K562 (cell line): Measurements from ENCODE around the gene LSR. TPM values are rescaled to one million over a fixed set of nuclear protein-coding genes. Genes with fewer than 3 reads are reported as not detected.

Experiments used
- ATAC-seq: fragments of 200-7000 bp; cut with Tn5 transposase; 3 replicates; pipeline ENCODE4 v1.9.1; 2020; ENCODE audit warnings: moderate library complexity
- BruUV-seq: library from RNA; stranded (reverse); fragments of 400-500 nt; replicated peaks from 2 replicates; lab custom pipeline; 2021; lab: Mats Ljungman, UMichigan
- CTCF ChIA-PET: fragments of 300-600 bp; formaldehyde crosslinking; extraction: SDS; loops from one replicate; lab custom pipeline; 2021; ENCODE audit warnings: low intra/inter-chr PET ratio; lab: Yijun Ruan, JAX
- POLR2A ChIA-PET: fragments of 300-600, 350-650 bp; sonication (Branson Sonifier 250); formaldehyde crosslinking; extraction: SDS; loops from one replicate; lab custom pipeline; 2021; ENCODE audit warnings: antibody characterized with exemption, inconsistent platforms; lab: Yijun Ruan, JAX
- DNase-seq, 4 experiments: peaks; one replicate each; pipeline versions ENCODE4 v3.0.0 to v3.0.0-alpha.2; 2011 to 2018; ENCODE audit warnings: low spot score in 3 of 4, mixed read lengths in 3 of 4; ENCODE audit errors: extremely low read depth in 1 of 4
- FAIRE-seq: peaks from 2 replicates; lab custom pipeline; 2011; peaks lifted over from hg19 to GRCh38; lab: Jason Lieb, UNC
- H2AFZ ChIP-seq: 2 replicates; pipeline ENCODE4 v1.6.0; 2011; ENCODE audit warnings: low read depth, low read length, control low read depth, inconsistent platforms
- H3K27ac ChIP-seq: fragments of 200-600 bp; 3 replicates; pipeline ENCODE4 v1.8.0; 2011; ENCODE audit warnings: low read depth, mild to moderate bottlenecking, control low read depth, inconsistent platforms, low read length, moderate library complexity, mixed read lengths; ENCODE audit errors: extremely low read depth
- H3K27me3 ChIP-seq, 2 experiments: fragments of 300-600 bp in 1 of 2; 2 replicates in 1 of 2; 3 replicates in 1 of 2; pipeline versions ENCODE4 v1.6.0 to v1.8.0; 2011; ENCODE audit warnings: inconsistent platforms in 2 of 2, low read length in 2 of 2, mild to moderate bottlenecking in 1 of 2, mixed read lengths in 1 of 2, moderate library complexity in 1 of 2; ENCODE audit not compliant: control insufficient read depth in 2 of 2, insufficient read depth in 2 of 2
- H3K36me3 ChIP-seq: fragments of 300-600 bp; 3 replicates; pipeline ENCODE4 v1.8.0; 2011; ENCODE audit warnings: mild to moderate bottlenecking, low read length, inconsistent platforms; ENCODE audit not compliant: control insufficient read depth, insufficient read depth
- H3K4me1 ChIP-seq, 2 experiments: fragments of 200-600 bp in 1 of 2; replicated peaks in 1 of 2; 2 replicates in 1 of 2; 3 replicates in 1 of 2; pipeline versions ENCODE4 v1.5.1 to v1.8.0; 2011; ENCODE audit warnings: inconsistent platforms in 2 of 2, low read length in 2 of 2, mild to moderate bottlenecking in 1 of 2, mixed read lengths in 1 of 2, moderate library complexity in 1 of 2; ENCODE audit not compliant: control insufficient read depth in 2 of 2, insufficient read depth in 2 of 2
- H3K4me2 ChIP-seq: 2 replicates; pipeline ENCODE4 v1.6.1; 2011; ENCODE audit warnings: low read length, control low read depth, inconsistent platforms, mixed read lengths; ENCODE audit not compliant: insufficient read depth
- H3K4me3 ChIP-seq: fragments of 200-600 bp; sonication (generic), shearing (Covaris generic); 2 replicates; pipeline ENCODE4 v1.5.1; 2016; ENCODE audit warnings: control low read depth, inconsistent platforms
- H3K79me2 ChIP-seq: fragments of 200-600 bp; 3 replicates; pipeline ENCODE4 v1.8.0; 2011; ENCODE audit warnings: low read length, inconsistent platforms; ENCODE audit not compliant: control insufficient read depth, insufficient read depth
- H3K9ac ChIP-seq, 2 experiments: 2 replicates each; pipeline versions ENCODE4 v1.6.0 to v1.6.1; 2011; ENCODE audit warnings: low read depth in 2 of 2, low read length in 2 of 2, control low read depth in 1 of 2, inconsistent platforms in 1 of 2, mild to moderate bottlenecking in 1 of 2, mixed read lengths in 1 of 2; ENCODE audit not compliant: insufficient read depth in 1 of 2
- H3K9me1 ChIP-seq: one replicate; pipeline ENCODE4 v1.6.0; 2011; ENCODE audit warnings: inconsistent platforms, mild to moderate bottlenecking, low read length, moderate library complexity; ENCODE audit not compliant: control insufficient read depth, insufficient read depth
- H3K9me3 ChIP-seq: replicated peaks from 2 replicates; pipeline ENCODE4 v1.5.1; 2011; ENCODE audit warnings: low read depth, low read length, inconsistent platforms; ENCODE audit not compliant: control insufficient read depth, insufficient read depth
- H4K20me1 ChIP-seq: replicated peaks from 2 replicates; pipeline ENCODE4 v1.6.1; 2011; ENCODE audit warnings: low read length, inconsistent platforms, mixed read lengths; ENCODE audit not compliant: control insufficient read depth, insufficient read depth
- ADNP ChIP-seq: fragments of 200-800 bp; sonication (Bioruptor generic); IDR thresholded peaks from 2 replicates; pipeline ENCODE4 v1.6.1; 2016; ENCODE audit warnings: missing genetic modification characterization, missing compliant biosample characterization
- CBX1 ChIP-seq: sonication (generic); IDR thresholded peaks from 2 replicates; pipeline ENCODE4 v1.6.1; 2016; ENCODE audit warnings: antibody characterized with exemption, low read depth, mild to moderate bottlenecking
- ELF2 ChIP-seq: fragments of 250-450 bp; sonication (Bioruptor Pico); IDR thresholded peaks from 2 replicates; pipeline ENCODE4 v1.5.0; 2021; ENCODE audit warnings: mild to moderate bottlenecking
- EP300 ChIP-seq: IDR thresholded peaks from 2 replicates; pipeline ENCODE4 v1.6.1; 2012; ENCODE audit warnings: low read length, improper control_type of control experiment
- FOXM1 ChIP-seq, 2 experiments: fragments of 450-650 bp in 1 of 2; sonication (generic) in 1 of 2; formaldehyde crosslinking in 1 of 2; IDR thresholded peaks; 2 replicates each; pipeline versions ENCODE4 v1.6.1 to v1.9.0; 2017 to 2022; ENCODE audit warnings: low read depth in 2 of 2, mild to moderate bottlenecking in 2 of 2, missing genetic modification reagents in 1 of 2, moderate library complexity in 1 of 2
- HDAC6 ChIP-seq: IDR thresholded peaks from 2 replicates; pipeline ENCODE4 v1.6.1; 2012; ENCODE audit warnings: low read depth, mild to moderate bottlenecking, control low read depth, inconsistent platforms, low read length, moderate library complexity
- ZBTB43 ChIP-seq: sonication (generic); formaldehyde crosslinking; IDR thresholded peaks from 2 replicates; pipeline ENCODE4 v1.8.0; 2023; ENCODE audit warnings: mild to moderate bottlenecking, missing genetic modification reagents
- ZNF24 ChIP-seq: fragments of 450-650 bp; IDR thresholded peaks from 2 replicates; pipeline ENCODE4 v1.6.1; 2016
- ZNF57 ChIP-seq: fragments of 450-650 bp; formaldehyde crosslinking; IDR thresholded peaks from 2 replicates; pipeline ENCODE4 v1.4.0; 2020; ENCODE audit warnings: mild to moderate bottlenecking, moderate library complexity
- ZNF778 ChIP-seq: fragments of 450-650 bp; formaldehyde crosslinking; IDR thresholded peaks from 2 replicates; pipeline ENCODE4 v1.4.0; 2020; ENCODE audit warnings: mild to moderate bottlenecking, moderate library complexity
- WGBS: fragments of 100-300 bp; shearing (Covaris generic); methylation state at CpG from one replicate; pipeline ENCODE4 v1.1.6; 2016; ENCODE audit warnings: low coverage, mixed read lengths; ENCODE audit not compliant: insufficient coverage; ENCODE audit errors: missing lambda C conversion rate; 5-methylcytosine and 5-hydroxymethylcytosine counted together
- in situ Hi-C: fragments of 300-500 bp; cut with MboI; formaldehyde crosslinking; loops from 4 replicates; pipeline ENCODE4 v1.15.0; 2018; ENCODE audit warnings: inconsistent platforms, mixed read lengths
- intact Hi-C: fragments of 100-400 bp; cut with micrococcal nuclease; formaldehyde crosslinking; loops from 2 replicates; pipeline ENCODE4 v1.14.2; 2022
- polyA plus RNA-seq, 8 experiments: library from polyadenylated mRNA; depleted of rRNA in 4 of 8; stranded (reverse) in 5 of 8; unstranded in 3 of 8; fragments of >200 nt; fragmentation: Nextera tagmentation in 2 of 8; fragmentation: Illumina TruSeq in 1 of 8; extraction: Ambion mirVana in 2 of 8; extraction: Trizol in 1 of 8; gene quantifications; 2 replicates each; pipeline versions ENCODE4 v1.2.1 to v1.2.3, GENCODE V29; 2011 to 2014; ENCODE audit warnings: inconsistent platforms in 1 of 8, missing spikeins in 1 of 8
- total RNA-seq, 7 experiments: library from RNA; depleted of rRNA in 6 of 7; stranded (reverse); fragments of >200 nt in 6 of 7; fragmentation: Illumina TruSeq in 2 of 7; extraction: Trizol in 2 of 7; gene quantifications; 2 replicates each; pipeline versions ENCODE4 v1.2.1 to v1.2.3, GENCODE V29; 2011 to 2021; ENCODE audit warnings: low replicate concordance in 1 of 7
- TF ChIP-seq, protein P1 (sequence below), 2 experiments: IDR thresholded peaks in 1 of 2; conservative IDR thresholded peaks in 1 of 2; 2 replicates each; pipeline ENCODE4 v1.6.1; 2016; ENCODE audit warnings: low read depth in 2 of 2, mild to moderate bottlenecking in 1 of 2, missing compliant biosample characterization in 1 of 2, missing genetic modification characterization in 1 of 2, moderate library complexity in 1 of 2
- TF ChIP-seq, protein P2 (sequence below): sonication (generic); formaldehyde crosslinking; IDR thresholded peaks from 2 replicates; pipeline ENCODE4 v1.8.1; 2023; ENCODE audit warnings: mild to moderate bottlenecking, missing genetic modification reagents
- TF ChIP-seq, protein P3 (sequence below): fragments of 450-650 bp; formaldehyde crosslinking; IDR thresholded peaks from 2 replicates; pipeline ENCODE4 v1.4.0; 2020; ENCODE audit warnings: mild to moderate bottlenecking, moderate library complexity

Gene LSR
- total and polyA plus RNA-seq, 9 of the 15 experiments (the other 6 are each of a cell fraction or from before 2014, with no cell fraction given) = 0.44 to 87.9 (median 28.0) TPM

DNA sequence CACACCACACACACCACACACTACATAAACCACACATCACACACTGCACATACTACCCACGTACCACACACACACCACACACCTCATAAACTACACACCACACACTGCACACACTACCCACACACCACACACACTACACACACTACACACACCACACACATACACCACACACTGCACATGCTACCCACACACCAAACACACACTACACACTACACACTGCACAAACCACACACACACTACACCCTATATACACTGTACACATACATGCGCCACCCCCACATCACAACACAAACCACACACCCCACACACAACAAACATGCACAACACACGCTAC, 48.7 kb downstream of the LSR start:
- TF ChIP-seq FOXM1 (IDR thresholded peaks at IDR 0.05; ENCODE audit: low read depth) (no peak), FOXM1 (CRISPR knock-in tag; IDR thresholded peaks at IDR 0.05; ENCODE audit: low read depth) (no peak), CBX1 (peak; percentile 65), ZNF57 (CRISPR knock-in tag) (no peak), ELF2 (CRISPR knock-in tag) (no peak), ZNF778 (CRISPR knock-in tag) (no peak), EP300 (no peak), ZNF24 (no peak), HDAC6 (0 out of 2 replicates have a peak, but pooled peaks have one; percentile 2), ADNP (tag) (peak; percentile 66; the same call in 1 of the 2 replicates), ZBTB43 (CRISPR knock-in tag) (no peak)
- TF ChIP-seq, protein P1, sequence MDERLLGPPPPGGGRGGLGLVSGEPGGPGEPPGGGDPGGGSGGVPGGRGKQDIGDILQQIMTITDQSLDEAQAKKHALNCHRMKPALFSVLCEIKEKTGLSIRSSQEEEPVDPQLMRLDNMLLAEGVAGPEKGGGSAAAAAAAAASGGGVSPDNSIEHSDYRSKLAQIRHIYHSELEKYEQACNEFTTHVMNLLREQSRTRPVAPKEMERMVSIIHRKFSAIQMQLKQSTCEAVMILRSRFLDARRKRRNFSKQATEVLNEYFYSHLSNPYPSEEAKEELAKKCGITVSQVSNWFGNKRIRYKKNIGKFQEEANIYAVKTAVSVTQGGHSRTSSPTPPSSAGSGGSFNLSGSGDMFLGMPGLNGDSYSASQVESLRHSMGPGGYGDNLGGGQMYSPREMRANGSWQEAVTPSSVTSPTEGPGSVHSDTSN (CRISPR knock-in tag; IDR thresholded peaks at IDR 0.05; ENCODE audit: low read depth) = no peak
- TF ChIP-seq, protein P1 (tag; conservative IDR thresholded peaks at IDR 0.05; ENCODE audit: low read depth) = no peak
- TF ChIP-seq, protein P2, sequence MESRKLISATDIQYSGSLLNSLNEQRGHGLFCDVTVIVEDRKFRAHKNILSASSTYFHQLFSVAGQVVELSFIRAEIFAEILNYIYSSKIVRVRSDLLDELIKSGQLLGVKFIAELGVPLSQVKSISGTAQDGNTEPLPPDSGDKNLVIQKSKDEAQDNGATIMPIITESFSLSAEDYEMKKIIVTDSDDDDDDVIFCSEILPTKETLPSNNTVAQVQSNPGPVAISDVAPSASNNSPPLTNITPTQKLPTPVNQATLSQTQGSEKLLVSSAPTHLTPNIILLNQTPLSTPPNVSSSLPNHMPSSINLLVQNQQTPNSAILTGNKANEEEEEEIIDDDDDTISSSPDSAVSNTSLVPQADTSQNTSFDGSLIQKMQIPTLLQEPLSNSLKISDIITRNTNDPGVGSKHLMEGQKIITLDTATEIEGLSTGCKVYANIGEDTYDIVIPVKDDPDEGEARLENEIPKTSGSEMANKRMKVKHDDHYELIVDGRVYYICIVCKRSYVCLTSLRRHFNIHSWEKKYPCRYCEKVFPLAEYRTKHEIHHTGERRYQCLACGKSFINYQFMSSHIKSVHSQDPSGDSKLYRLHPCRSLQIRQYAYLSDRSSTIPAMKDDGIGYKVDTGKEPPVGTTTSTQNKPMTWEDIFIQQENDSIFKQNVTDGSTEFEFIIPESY (CRISPR knock-in tag) = no peak
- TF ChIP-seq, protein P3, sequence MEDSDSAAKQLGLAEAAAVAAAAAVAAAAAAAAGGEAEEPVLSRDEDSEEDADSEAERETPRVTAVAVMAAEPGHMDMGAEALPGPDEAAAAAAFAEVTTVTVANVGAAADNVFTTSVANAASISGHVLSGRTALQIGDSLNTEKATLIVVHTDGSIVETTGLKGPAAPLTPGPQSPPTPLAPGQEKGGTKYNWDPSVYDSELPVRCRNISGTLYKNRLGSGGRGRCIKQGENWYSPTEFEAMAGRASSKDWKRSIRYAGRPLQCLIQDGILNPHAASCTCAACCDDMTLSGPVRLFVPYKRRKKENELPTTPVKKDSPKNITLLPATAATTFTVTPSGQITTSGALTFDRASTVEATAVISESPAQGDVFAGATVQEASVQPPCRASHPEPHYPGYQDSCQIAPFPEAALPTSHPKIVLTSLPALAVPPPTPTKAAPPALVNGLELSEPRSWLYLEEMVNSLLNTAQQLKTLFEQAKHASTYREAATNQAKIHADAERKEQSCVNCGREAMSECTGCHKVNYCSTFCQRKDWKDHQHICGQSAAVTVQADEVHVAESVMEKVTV (CRISPR knock-in tag) = no peak
- Histone ChIP-seq H3K27me3 (peaks cover 2 to 5% of the 10 kb centered on the region in 2 experiments; a peak in 3 of 5 replicates), H3K36me3 (no peaks in the 10 kb centered on the region), H3K9ac (no peak overlapping the region), H3K4me3 (no peak overlapping the region), H3K9me3 (no peaks in the 10 kb centered on the region), H3K4me1 (peaks cover 45 to 68% of the 10 kb centered on the region in 2 experiments), H3K4me2 (no peak overlapping the region), H4K20me1 (no peaks in the 10 kb centered on the region), H3K27ac (peak overlapping the region; percentile 25; the same call in 1 of the 3 replicates), H3K9me1 (peaks cover 6% of the 10 kb centered on the region), H2AFZ (no peak overlapping the region), H3K79me2 (no peaks in the 10 kb centered on the region)
- 100% methylated on average over 2 of the region's 3 CpGs for WGBS
- BruUV-seq = no TSS peak
- in situ Hi-C loops (no loop called here), intact Hi-C loops (no loop called here)
- ATAC-seq = no peak
- FAIRE-seq = peak; percentile 91
- no peak for DNase-seq
- ChIA-PET POLR2A (no interaction called here), CTCF (no interaction called here)
